GM19395 (cell line): ENCODE measurements around the gene C1QTNF8.

Source experiments
- ATAC-seq: cut with Tn5 transposase; IDR thresholded peaks from one replicate; pipeline ENCODE4 v1.9.1; 2021; ENCODE audit warnings: mild to moderate bottlenecking, moderate library complexity; ENCODE audit not compliant: unreplicated experiment

C1QTNF8 gene

DNA sequence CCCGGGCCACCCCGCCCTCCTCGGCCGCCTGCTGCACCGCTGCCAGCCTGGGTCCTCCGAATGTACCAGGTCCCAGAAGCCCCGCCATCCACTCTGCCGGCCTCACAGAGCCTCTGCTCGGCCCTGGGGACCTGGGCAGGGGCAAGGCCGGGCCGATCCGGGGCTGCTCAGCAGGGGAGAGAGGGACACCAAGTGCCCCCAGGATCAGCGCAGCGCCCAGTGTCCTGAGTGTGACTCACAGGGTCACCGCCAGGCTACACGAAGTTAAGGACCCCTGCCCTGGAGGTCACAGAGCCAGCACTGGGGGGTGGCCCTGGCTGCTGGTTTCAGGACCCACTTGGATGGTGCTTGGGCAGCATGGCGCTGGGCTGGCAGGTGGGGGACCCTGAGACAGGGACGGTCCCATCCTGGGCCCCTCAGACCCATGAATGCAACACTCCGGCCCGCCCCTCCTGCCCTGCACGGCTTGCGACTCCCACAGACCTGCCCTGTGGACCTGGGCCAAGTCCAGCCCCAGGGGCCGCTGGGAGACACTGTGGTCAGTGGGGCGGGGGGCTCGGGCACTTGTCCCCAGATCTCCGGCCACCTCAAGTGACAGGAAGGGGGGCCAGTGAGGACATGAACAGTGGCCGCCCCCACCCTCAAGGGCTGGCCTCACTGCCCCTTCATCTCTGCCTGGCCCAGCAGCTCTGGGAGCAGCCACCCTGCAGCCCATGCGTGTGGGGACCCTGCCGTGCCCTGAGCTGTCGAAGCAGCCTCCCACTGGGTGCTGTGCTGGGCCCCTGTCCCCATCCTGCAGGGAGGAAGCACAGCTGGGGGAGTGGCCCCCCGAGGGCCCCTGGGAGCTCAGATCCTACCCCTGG is 46.7 kb downstream of the C1QTNF8 start:
- no peak for ATAC-seq

DNA sequence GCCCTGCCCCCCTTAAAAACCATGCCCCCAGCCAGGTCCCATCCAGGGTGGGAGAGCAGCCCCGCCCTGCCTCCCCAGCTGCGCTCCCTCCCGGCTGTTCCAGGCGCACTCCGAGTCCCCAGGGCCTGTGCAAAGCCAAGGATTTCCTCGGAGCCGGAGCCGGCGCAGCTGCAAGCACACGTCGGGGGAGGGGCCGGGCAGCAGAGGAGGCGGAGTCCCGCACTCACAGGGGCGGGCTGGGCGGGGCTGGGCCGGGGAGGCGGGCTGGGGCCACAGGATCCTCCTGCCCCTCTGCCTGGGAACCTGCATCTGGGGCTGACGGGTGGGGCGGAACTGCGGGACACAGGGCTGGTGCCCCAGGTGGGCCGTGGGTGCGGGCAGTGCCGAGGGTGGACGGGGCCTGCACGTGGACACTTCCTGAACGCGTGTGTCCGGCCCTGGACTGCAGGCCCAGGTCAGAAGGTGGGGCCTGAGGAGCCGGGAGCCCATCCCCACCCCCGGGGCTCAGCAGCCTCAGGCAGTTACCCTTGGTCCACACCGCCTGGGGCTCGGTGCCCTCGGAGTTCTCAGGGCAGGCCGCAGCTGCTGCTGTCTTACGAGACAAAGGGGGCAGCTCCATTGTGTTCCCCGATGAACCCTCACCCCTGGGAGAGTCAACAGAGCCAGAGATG is 47.5 kb downstream of the C1QTNF8 start:
- no peak for ATAC-seq

- ATAC-seq: no peak
Measured at GRCh38 chr16:1047801-1048200, 48.2 kb downstream of the C1QTNF8 start.

DNA sequence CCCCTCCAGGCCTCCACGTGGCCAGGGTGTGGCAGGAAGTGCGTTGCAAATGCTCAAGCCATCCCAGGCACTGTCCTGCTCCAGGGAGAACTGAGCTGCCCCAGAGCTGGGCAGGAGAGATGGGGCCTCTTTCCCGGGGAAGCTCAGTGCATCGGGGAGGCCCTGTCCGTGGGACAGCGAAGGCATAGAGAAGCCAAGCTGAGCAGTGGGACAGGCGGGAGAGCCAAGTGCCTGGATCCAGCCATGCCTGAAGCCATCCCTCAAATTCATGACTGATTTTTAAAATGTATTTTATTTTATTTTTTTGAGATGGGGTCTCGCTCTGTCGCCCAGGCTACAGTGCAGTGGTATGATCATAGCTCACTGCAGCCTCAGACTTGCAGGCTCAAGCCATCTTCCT is 48.9 kb downstream of the C1QTNF8 start:
- no peak for ATAC-seq

- no peak for ATAC-seq
Measured at GRCh38 chr16:1045993-1046911, 49.8 kb downstream of the C1QTNF8 start.

GRCh38 chr16:1045310-1045992 is 50.6 kb downstream of the C1QTNF8 start:
- no peak for ATAC-seq

DNA sequence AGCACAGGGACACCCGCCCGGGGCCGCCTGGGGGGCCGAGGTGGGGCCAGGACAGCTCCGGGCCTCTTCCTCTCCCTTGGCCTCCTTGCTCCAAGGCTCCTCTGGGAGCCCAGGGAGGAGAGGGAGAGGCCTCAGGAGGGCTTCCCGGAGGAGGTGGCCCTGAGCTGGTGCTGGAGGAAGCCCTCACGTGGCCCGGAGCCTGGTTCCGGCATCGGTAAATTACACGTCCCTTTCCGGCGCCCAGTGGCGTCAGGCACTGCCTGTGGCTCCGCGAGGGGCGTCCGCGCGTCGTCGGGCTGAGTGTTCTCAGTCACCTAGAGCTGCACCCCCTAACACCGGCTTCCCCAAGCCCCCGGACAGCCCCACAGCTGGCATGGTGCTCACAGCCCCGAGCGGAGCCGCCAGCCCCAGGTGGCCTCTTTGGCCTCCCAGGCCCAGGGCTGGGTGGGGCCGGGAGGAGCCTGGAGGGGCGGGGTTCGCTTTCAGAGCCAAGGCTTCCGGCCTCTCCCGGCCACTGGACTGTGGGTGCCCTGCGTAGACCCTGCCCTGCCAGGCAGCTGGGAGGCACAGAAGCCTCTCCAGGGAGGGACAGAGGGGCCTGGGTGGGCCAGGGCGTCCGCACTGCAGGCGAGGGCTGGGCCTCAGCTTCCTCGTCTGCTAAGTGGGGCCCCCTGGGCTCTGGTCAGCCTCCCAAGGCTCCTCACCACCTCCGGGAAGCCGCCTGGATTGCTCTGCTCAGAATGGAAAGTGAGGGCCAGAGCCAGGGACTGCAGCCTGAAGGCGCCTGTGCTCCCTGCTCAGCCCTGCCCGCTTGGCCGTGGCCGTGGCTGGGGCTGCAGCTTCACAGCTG is 51.4 kb downstream of the C1QTNF8 start:
- ATAC-seq: no peak

DNA sequence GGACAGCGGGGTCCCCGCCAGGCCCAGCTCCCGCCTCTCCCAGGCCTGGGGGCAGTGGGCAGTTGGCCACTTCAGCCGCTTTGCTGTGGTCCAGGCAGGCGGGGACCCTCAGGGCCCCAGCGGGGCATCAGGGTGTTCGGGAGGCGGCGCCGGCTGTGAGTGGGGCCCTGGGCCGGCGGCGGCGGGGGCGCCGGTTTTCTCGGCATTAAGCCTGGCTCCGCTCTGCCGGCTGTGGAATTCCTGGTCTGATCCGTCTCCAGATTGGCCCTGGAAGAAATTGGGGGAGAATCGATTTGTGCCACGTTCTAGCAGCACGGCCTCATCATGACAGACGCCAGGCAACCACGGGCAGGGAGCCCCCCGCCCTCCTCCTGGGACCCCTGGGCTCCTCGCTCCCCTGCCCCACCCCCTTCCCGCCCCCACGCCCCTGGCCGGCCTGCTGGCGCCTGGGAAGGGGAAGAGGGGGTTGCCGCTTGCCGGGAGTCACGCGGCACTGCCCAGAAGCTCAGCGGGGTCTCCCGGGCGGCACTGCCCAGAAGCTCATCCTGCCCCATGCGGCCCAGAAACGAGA is 52.1 kb downstream of the C1QTNF8 start:
- no peak for ATAC-seq

- ATAC-seq: no peak
Measured at GRCh38 chr16:1042866-1043265, 53.2 kb downstream of the C1QTNF8 start.

DNA sequence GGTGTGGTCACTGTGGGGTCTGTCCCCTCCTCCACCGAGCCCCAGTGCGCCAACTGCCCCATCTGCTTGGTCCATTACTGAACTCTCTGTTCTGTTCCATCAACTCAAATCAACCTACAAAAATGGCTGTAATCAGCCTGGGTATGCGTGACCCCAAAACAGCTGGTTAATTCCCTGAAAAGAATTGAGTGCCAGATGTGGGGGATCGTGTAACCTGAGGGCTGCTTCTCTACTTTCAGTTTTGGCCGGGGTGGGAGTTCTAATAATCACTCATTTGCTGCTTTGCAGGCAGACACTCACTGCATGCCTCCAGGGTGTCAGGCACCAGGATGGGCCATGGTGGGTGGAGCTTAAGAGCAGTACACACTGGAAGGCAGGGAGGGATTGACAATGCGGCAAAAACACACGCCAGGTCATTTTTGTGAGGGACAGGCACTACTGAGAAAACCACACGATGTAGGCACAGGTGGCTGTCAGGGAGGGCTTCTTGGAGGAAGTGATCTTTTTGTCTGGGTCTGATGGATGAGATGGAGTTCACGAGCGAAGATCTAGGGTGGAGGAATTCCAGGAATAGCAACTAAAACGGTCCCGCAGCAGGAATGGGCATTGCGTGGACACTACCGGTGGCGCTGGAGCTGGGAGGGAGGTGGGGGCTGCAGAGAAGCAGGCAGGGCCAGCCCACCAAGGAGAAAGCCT is 53.8 kb downstream of the C1QTNF8 start:
- ATAC-seq: no peak

DNA sequence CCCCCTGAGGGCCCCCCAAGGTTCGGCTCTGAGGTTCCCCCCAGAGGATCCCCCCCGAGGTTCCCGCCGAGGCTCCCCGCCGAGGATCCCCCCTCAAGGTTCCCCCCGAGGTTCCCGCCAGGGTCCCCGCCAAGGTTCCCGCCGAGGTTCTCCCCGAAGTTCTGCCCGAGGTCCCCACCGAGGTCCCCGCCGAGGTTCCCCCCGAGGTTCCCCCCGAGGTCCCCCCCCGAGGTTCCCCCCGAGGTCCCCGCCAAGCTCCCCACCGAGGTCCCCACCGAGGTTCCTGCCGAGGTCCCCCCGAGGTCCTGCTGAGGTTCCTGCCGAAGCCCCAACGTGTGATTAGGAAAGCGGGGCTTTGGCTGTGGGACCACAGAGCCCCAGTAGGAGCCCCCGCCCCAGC is 55.7 kb downstream of the C1QTNF8 start:
- ATAC-seq: no peak

- no peak for ATAC-seq
Measured at GRCh38 chr16:1039762-1040161, 56.3 kb downstream of the C1QTNF8 start.

- ATAC-seq: no peak
Measured at GRCh38 chr16:1038932-1039331, 57.1 kb downstream of the C1QTNF8 start.
